Keratinocyte (primary cell): Measurements from ENCODE around the gene CACUL1. TPM values are rescaled to one million over a fixed set of nuclear protein-coding genes. Genes with fewer than 3 reads are reported as not detected.
A peak's percentile ranks its signal among the peaks of the same experiment; 100 is the strongest.

Experiments used
- DNase-seq: peaks from one replicate; pipeline ENCODE4 v3.0.0-alpha.2; 2011; ENCODE audit warnings: low read depth, missing footprints, low spot score
- FAIRE-seq: peaks from 2 replicates; lab custom pipeline; 2011; peaks lifted over from hg19 to GRCh38; lab: Jason Lieb, UNC
- H2AFZ ChIP-seq: 2 replicates; pipeline ENCODE4 v1.6.0; 2012; ENCODE audit warnings: low read length, control low read depth, inconsistent platforms; ENCODE audit not compliant: control insufficient read depth
- H3K27ac ChIP-seq: 2 replicates; pipeline ENCODE4 v1.5.1; 2011; ENCODE audit warnings: low read length; ENCODE audit not compliant: control insufficient read depth, insufficient read depth
- H3K27me3 ChIP-seq: 3 replicates; pipeline ENCODE4 v1.6.0; 2011; ENCODE audit warnings: low read length; ENCODE audit not compliant: control insufficient read depth, insufficient read depth; ENCODE audit errors: extremely low read depth
- H3K36me3 ChIP-seq, 2 experiments: 2 replicates in 1 of 2; 3 replicates in 1 of 2; pipeline ENCODE4 v1.5.1; 2011; ENCODE audit warnings: low read length in 2 of 2, mild to moderate bottlenecking in 1 of 2; ENCODE audit not compliant: control insufficient read depth in 2 of 2, insufficient read depth in 2 of 2; ENCODE audit errors: extremely low read depth in 1 of 2
- H3K4me1 ChIP-seq: 3 replicates; pipeline ENCODE4 v1.5.1; 2011; ENCODE audit warnings: low read length; ENCODE audit not compliant: control insufficient read depth, insufficient read depth; ENCODE audit errors: extremely low read depth
- H3K4me2 ChIP-seq: 3 replicates; pipeline ENCODE4 v1.6.0; 2011; ENCODE audit warnings: low read depth, low read length; ENCODE audit not compliant: control insufficient read depth, insufficient read depth; ENCODE audit errors: extremely low read depth
- H3K4me3 ChIP-seq, 3 experiments: fragments of 200-600 bp in 1 of 3; sonication (generic) in 1 of 3; 2 replicates in 2 of 3; 3 replicates in 1 of 3; pipeline ENCODE4 v1.5.1; 2011 to 2016; ENCODE audit warnings: low read length in 3 of 3, mild to moderate bottlenecking in 3 of 3, control low read depth in 2 of 3, inconsistent platforms in 1 of 3, low read depth in 1 of 3, mixed read lengths in 1 of 3, mixed run types in 1 of 3, moderate library complexity in 1 of 3; ENCODE audit not compliant: control insufficient read depth in 2 of 3, insufficient read depth in 2 of 3; ENCODE audit errors: extremely low read depth in 1 of 3
- H3K79me2 ChIP-seq: 2 replicates; pipeline ENCODE4 v1.6.0; 2012; ENCODE audit warnings: low read length; ENCODE audit not compliant: control insufficient read depth, insufficient read depth
- H3K9ac ChIP-seq: 3 replicates; pipeline ENCODE4 v1.6.0; 2011; ENCODE audit warnings: low read length; ENCODE audit not compliant: control insufficient read depth, insufficient read depth; ENCODE audit errors: extremely low read depth
- H3K9me1 ChIP-seq: 3 replicates; pipeline ENCODE4 v1.6.0; 2011; ENCODE audit warnings: low read length; ENCODE audit not compliant: control insufficient read depth, insufficient read depth; ENCODE audit errors: extremely low read depth
- H3K9me3 ChIP-seq: 2 replicates; pipeline ENCODE4 v1.5.1; 2012; ENCODE audit warnings: low read depth, low read length; ENCODE audit not compliant: control insufficient read depth
- H4K20me1 ChIP-seq: 3 replicates; pipeline ENCODE4 v1.6.0; 2011; ENCODE audit warnings: low read length; ENCODE audit not compliant: control insufficient read depth, insufficient read depth; ENCODE audit errors: extremely low read depth
- CTCF ChIP-seq, 3 experiments: IDR thresholded peaks in 1 of 3; conservative IDR thresholded peaks in 1 of 3; optimal IDR thresholded peaks in 1 of 3; 2 replicates in 2 of 3; 3 replicates in 1 of 3; pipeline versions ENCODE3 to v1.5.1; 2011; ENCODE audit warnings: low read length in 3 of 3, mild to moderate bottlenecking in 3 of 3, moderate library complexity in 2 of 3, control low read depth in 1 of 3, inconsistent platforms in 1 of 3; ENCODE audit not compliant: insufficient read depth in 2 of 3; ENCODE audit errors: extremely low read depth in 1 of 3
- EZH2 ChIP-seq: IDR thresholded peaks from one replicate; pipeline ENCODE4 v1.6.1; 2012; ENCODE audit warnings: inconsistent platforms, mild to moderate bottlenecking, low read length, moderate library complexity
- dilution Hi-C: fragments of 300-500 bp; cut with MboI; formaldehyde crosslinking; loops from one replicate; pipeline ENCODE4 v1.7.0; 2020; ENCODE audit warnings: low sequenced_read_pairs; ENCODE audit not compliant: extremely low pct_ligation_motif_present
- polyA plus RNA-seq, 5 experiments: library from polyadenylated mRNA; depleted of rRNA in 3 of 5; stranded (reverse) in 3 of 5; stranded (forward) in 1 of 5; unstranded in 1 of 5; fragments of >200 nt; gene quantifications; 1 replicate in 1 of 5; 2 replicates in 3 of 5; 3 replicates in 1 of 5; pipeline versions ENCODE4 v1.2.1 to v1.2.3, GENCODE V29; 2011 to 2012; ENCODE audit warnings: missing spikeins in 2 of 5, low read depth in 1 of 5, low replicate concordance in 1 of 5

CACUL1 gene
- polyA plus RNA-seq, 1 donor (not counting 4 experiments of a cell fraction or from before 2014, with no cell fraction given) = 36.5 TPM

- Histone ChIP-seq H3K79me2 (no peaks in the 10 kb centered on the region), H4K20me1 (no peaks in the 10 kb centered on the region), H3K9me1 (no peaks in the 10 kb centered on the region), H3K27me3 (peaks cover 2% of the 10 kb centered on the region), H3K27ac (no peak overlapping the region), H3K4me2 (no peak overlapping the region), H3K36me3 (peaks cover 0 to 2% of the 10 kb centered on the region in 2 experiments), H3K9me3 (no peaks in the 10 kb centered on the region), H3K4me3 (no peak overlapping the region), H3K9ac (no peak overlapping the region), H2AFZ (no peak overlapping the region), H3K4me1 (no peaks in the 10 kb centered on the region)
- dilution Hi-C loops = loop anchor here (10.0 kb wide), 1 partner anchor 74 kb away; the partner anchor contains the start of gene PRLHR
- FAIRE-seq = no peak
- no peak for DNase-seq
- TF ChIP-seq EZH2 (no peak), CTCF (optimal IDR thresholded peaks at IDR 0.05 in 1 of 3, IDR thresholded peaks at IDR 0.05 in 1 of 3, conservative IDR thresholded peaks at IDR 0.05 in 1 of 3; ENCODE audit: extremely low read depth in 1 of 3, insufficient read depth in 2 of 3, low read length in 3 of 3) (no peak)
Observed at GRCh38 chr10:118669020-118669791, 85.6 kb downstream of the CACUL1 start.

GRCh38 chr10:118668228-118668952, 86.4 kb downstream of the CACUL1 start:
- H3K9me1 ChIP-seq = no peaks in the 10 kb centered on the region
- H3K9ac ChIP-seq = no peak overlapping the region
- H3K4me2 ChIP-seq = no peak overlapping the region
- no peaks in the 10 kb centered on the region for H4K20me1 ChIP-seq
- DNase-seq = no peak
- peaks cover 4% of the 10 kb centered on the region for H3K27me3 ChIP-seq
- no peaks in the 10 kb centered on the region for H3K36me3 ChIP-seq
- no peak overlapping the region for H2AFZ ChIP-seq
- TF ChIP-seq EZH2 (no peak), CTCF (optimal IDR thresholded peaks at IDR 0.05 in 1 of 3, IDR thresholded peaks at IDR 0.05 in 1 of 3, conservative IDR thresholded peaks at IDR 0.05 in 1 of 3; ENCODE audit: extremely low read depth in 1 of 3, insufficient read depth in 2 of 3, low read length in 3 of 3) (peak in 1 of 3 experiments; percentile 24)
- FAIRE-seq = no peak
- H3K79me2 ChIP-seq = no peaks in the 10 kb centered on the region
- H3K9me3 ChIP-seq = no peaks in the 10 kb centered on the region
- no peak overlapping the region for H3K27ac ChIP-seq
- no peaks in the 10 kb centered on the region for H3K4me1 ChIP-seq
- dilution Hi-C loops = loop anchor here (10.0 kb wide), 1 partner anchor 74 kb away; the partner anchor contains the start of gene PRLHR
- no peak overlapping the region for H3K4me3 ChIP-seq
